ENCODE measurements around the gene MANF.

GRCh38 chr3:51340989-51341636 is 44.0 kb upstream of the MANF start:
- TF ChIP-seq CTCF (IDR thresholded peaks at IDR 0.05) = no peak
- no peak for TF ChIP-seq EP300 (IDR thresholded peaks at IDR 0.05)

Data from gastroesophageal sphincter (tissue), 3 donors.